Measurements from ENCODE around the gene TK2.

Gene TK2

DNA sequence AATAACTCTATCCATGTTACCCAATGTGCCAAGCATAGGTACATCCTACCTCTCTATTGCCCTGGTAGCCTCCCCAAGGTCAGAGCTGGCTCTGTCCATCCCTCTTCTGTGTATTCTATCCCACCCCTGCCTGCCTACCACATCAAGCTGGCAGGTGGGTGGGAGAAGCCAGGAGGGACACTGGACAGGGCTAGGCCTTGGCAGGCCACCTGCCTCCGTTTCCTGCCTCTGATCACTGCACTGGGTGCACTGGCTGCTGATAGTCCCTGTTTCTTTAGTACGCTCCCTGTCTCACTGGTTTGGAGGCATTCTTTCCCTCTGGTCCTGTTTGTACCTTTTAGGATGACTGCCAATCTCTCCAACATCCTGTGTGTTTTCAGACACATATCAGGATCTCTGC lies 12.7 kb downstream of the TK2 start:
- no peak for TF ChIP-seq EZH2phosphoT487 (IDR thresholded peaks at IDR 0.05; ENCODE audit: borderline replicate concordance)
- TF ChIP-seq, protein P1, sequence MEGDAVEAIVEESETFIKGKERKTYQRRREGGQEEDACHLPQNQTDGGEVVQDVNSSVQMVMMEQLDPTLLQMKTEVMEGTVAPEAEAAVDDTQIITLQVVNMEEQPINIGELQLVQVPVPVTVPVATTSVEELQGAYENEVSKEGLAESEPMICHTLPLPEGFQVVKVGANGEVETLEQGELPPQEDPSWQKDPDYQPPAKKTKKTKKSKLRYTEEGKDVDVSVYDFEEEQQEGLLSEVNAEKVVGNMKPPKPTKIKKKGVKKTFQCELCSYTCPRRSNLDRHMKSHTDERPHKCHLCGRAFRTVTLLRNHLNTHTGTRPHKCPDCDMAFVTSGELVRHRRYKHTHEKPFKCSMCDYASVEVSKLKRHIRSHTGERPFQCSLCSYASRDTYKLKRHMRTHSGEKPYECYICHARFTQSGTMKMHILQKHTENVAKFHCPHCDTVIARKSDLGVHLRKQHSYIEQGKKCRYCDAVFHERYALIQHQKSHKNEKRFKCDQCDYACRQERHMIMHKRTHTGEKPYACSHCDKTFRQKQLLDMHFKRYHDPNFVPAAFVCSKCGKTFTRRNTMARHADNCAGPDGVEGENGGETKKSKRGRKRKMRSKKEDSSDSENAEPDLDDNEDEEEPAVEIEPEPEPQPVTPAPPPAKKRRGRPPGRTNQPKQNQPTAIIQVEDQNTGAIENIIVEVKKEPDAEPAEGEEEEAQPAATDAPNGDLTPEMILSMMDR (conservative IDR thresholded peaks at IDR 0.05; ENCODE audit: low read length): no peak

DNA sequence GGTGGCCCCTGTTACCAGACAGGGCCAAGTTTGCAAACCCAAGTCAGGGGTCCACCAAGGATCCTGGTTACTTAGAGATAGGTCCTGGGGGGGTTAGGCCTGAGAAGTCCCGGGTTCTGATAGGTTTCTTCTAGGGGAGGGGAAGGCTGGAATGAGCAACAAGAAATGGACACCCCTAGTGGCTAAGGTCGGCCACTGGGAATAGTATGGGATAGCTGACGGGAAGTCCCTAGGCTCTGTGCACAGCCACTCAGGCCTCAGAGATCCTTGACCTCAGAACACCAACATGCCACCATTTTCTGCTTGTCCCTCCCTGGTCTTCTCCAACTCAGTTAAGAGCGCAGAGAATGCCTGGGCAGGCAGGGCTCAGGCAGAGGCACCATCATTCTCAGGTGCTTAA lies 13.4 kb downstream of the TK2 start:
- H3K27me3 ChIP-seq (ENCODE audit: insufficient read depth, low read length, poor library complexity, severe bottlenecking): no peaks in the 10 kb centered on the region
- H3K9ac ChIP-seq (ENCODE audit: low read depth, low read length, poor library complexity, severe bottlenecking): no peak overlapping the region
- no peaks in the 10 kb centered on the region for H3K36me3 ChIP-seq (ENCODE audit: insufficient read depth, low read length)
- TF ChIP-seq EZH2phosphoT487 (IDR thresholded peaks at IDR 0.05; ENCODE audit: borderline replicate concordance): no peak
- TF ChIP-seq, protein P1 (conservative IDR thresholded peaks at IDR 0.05; ENCODE audit: low read length): no peak
- H4K20me1 ChIP-seq (ENCODE audit: insufficient read depth, low read length, poor library complexity, severe bottlenecking): no peaks in the 10 kb centered on the region
- H3K4me3 ChIP-seq (ENCODE audit: low read length, poor library complexity, severe bottlenecking): no peak overlapping the region
- peaks cover 27% of the 10 kb centered on the region for H3K4me1 ChIP-seq (ENCODE audit: insufficient read depth, low read length, poor library complexity, severe bottlenecking)
- H3K9me2 ChIP-seq (replicated peaks; ENCODE audit: low read depth, low read length): no peaks in the 10 kb centered on the region
- H3F3A ChIP-seq (ENCODE audit: low read depth): no peaks in the 10 kb centered on the region
- H3K79me2 ChIP-seq (ENCODE audit: insufficient read depth, low read length): no peaks in the 10 kb centered on the region; the same call in 1 of the 2 replicates
- no peaks in the 10 kb centered on the region for H3K9me3 ChIP-seq (ENCODE audit: insufficient read depth, low read depth, low read length)
- H3K4me2 ChIP-seq (ENCODE audit: low read depth, low read length, poor library complexity, severe bottlenecking): no peak overlapping the region
- no peak overlapping the region for H2AFZ ChIP-seq (ENCODE audit: low read length)

More for the DNA sequence above, 12.7 kb downstream of the TK2 start:
- Histone ChIP-seq H3K9me2 (replicated peaks; ENCODE audit: low read depth, low read length) (no peaks in the 10 kb centered on the region), H3F3A (ENCODE audit: low read depth) (no peaks in the 10 kb centered on the region), H3K4me2 (ENCODE audit: low read depth, low read length, poor library complexity, severe bottlenecking) (no peak overlapping the region), H2AFZ (ENCODE audit: low read length) (no peak overlapping the region), H4K20me1 (ENCODE audit: insufficient read depth, low read length, poor library complexity, severe bottlenecking) (no peaks in the 10 kb centered on the region), H3K4me1 (ENCODE audit: insufficient read depth, low read length, poor library complexity, severe bottlenecking) (peaks cover 27% of the 10 kb centered on the region), H3K27me3 (ENCODE audit: insufficient read depth, low read length, poor library complexity, severe bottlenecking) (no peaks in the 10 kb centered on the region), H3K36me3 (ENCODE audit: insufficient read depth, low read length) (no peaks in the 10 kb centered on the region), H3K4me3 (ENCODE audit: low read length, poor library complexity, severe bottlenecking) (no peak overlapping the region), H3K9me3 (ENCODE audit: insufficient read depth, low read depth, low read length) (no peaks in the 10 kb centered on the region), H3K9ac (ENCODE audit: low read depth, low read length, poor library complexity, severe bottlenecking) (no peak overlapping the region), H3K79me2 (ENCODE audit: insufficient read depth, low read length) (no peaks in the 10 kb centered on the region; the same call in 1 of the 2 replicates)

DNA sequence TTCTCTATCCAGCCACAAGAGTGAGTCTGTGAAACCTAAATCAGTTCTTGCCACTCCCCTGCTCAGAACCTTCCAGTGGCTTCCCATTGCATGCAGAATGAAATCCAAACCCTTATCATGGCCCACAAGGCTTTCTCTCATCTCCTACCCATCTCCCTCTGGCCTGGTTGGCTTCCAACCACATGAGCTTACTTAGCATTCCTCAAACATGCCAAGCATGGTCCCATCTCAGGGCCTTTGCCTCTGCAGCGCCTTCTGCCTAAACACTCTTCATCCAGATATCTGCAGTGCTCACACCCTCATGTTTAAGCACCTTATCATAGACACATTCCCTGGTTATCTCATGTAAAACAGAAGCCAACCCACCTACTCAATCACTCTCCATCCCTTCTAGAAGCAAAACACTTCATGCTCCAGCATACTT lies 15.5 kb downstream of the TK2 start:
- Histone ChIP-seq H3K9me3 (ENCODE audit: insufficient read depth, low read depth, low read length) (no peaks in the 10 kb centered on the region), H3K4me1 (ENCODE audit: insufficient read depth, low read length, poor library complexity, severe bottlenecking) (peaks cover 12% of the 10 kb centered on the region), H3F3A (ENCODE audit: low read depth) (no peaks in the 10 kb centered on the region), H3K27me3 (ENCODE audit: insufficient read depth, low read length, poor library complexity, severe bottlenecking) (no peaks in the 10 kb centered on the region), H3K79me2 (ENCODE audit: insufficient read depth, low read length) (no peaks in the 10 kb centered on the region; the same call in 1 of the 2 replicates), H2AFZ (ENCODE audit: low read length) (no peak overlapping the region), H3K9me2 (replicated peaks; ENCODE audit: low read depth, low read length) (no peaks in the 10 kb centered on the region), H3K9ac (ENCODE audit: low read depth, low read length, poor library complexity, severe bottlenecking) (no peak overlapping the region), H3K4me3 (ENCODE audit: low read length, poor library complexity, severe bottlenecking) (no peak overlapping the region), H3K36me3 (ENCODE audit: insufficient read depth, low read length) (peaks cover 5% of the 10 kb centered on the region; the same call in 1 of the 2 replicates), H3K4me2 (ENCODE audit: low read depth, low read length, poor library complexity, severe bottlenecking) (no peak overlapping the region), H4K20me1 (ENCODE audit: insufficient read depth, low read length, poor library complexity, severe bottlenecking) (no peaks in the 10 kb centered on the region)
- TF ChIP-seq EZH2phosphoT487 (IDR thresholded peaks at IDR 0.05; ENCODE audit: borderline replicate concordance): no peak
- TF ChIP-seq, protein P1 (conservative IDR thresholded peaks at IDR 0.05; ENCODE audit: low read length): no peak

Data from Loucy (cell line).